K562 (cell line): ENCODE results near the gene EFCAB8.

Experiments used
- ATF1 ChIP-seq, 2 experiments: fragments of 450-650 bp in 1 of 2; IDR thresholded peaks; 2 replicates each; pipeline ENCODE4 v1.6.1; 2016; ENCODE audit warnings: missing compliant biosample characterization in 1 of 2, missing genetic modification characterization in 1 of 2
- MAFK ChIP-seq: IDR thresholded peaks from 2 replicates; pipeline ENCODE4 v1.6.1; 2011; ENCODE audit warnings: low read length, improper control_type of control experiment
- ZNF407 ChIP-seq: fragments of 450-650 bp; IDR thresholded peaks from 2 replicates; pipeline ENCODE4 v1.6.1; 2016; ENCODE audit warnings: low read depth

- no peak for TF ChIP-seq ATF1 (CRISPR knock-in tag; IDR thresholded peaks at IDR 0.05)
- no peak for TF ChIP-seq ATF1 (tag; IDR thresholded peaks at IDR 0.05)
- no peak for TF ChIP-seq MAFK
- TF ChIP-seq ZNF407: no peak
Measured at GRCh38 chr20:32930181-32930580, 71.5 kb downstream of the EFCAB8 start.
